Measurements from ENCODE around the gene ARHGAP19. TPM values are rescaled to one million over a fixed set of nuclear protein-coding genes. Genes with fewer than 3 reads are reported as not detected.

ARHGAP19 gene
- total and polyA plus RNA-seq, 2 donors from 2014 or later = 5.3 to 10.6 TPM

DNA sequence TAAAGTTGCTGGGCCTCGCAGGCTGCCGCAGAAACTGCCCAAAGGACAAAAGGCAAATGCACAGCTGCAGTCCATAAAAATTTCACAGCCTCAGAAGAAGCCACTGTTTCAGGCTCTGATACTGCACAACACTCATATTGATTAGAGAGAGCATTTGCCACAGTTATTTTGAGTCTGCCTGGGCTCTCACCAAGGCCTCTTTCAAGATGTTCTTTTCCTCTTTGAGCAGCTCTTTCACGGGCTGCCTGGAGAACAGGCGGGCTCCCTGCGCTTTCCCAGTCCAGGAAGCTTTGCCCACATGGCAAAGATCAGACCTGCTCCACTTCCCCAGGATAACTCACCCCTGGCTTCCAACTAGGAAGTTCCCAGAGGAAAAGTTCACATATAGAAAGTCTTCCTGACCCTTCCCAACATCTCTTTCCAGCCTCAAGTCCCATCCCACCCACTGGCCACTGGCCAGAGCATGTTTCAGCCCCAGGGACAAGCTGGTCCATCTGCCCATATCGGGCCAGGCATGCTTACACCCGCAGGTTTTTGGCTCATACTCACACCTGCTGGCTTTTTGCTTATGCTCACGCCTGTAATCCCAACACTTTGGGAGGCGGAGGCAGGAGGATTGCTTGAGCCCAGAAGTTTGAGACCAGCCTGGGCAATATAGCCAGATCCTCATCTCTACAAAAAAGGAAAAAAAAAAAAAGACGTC is 110.0 kb downstream of the ARHGAP19 start:
- Histone ChIP-seq H3K9ac (ENCODE audit: low read length in 3 of 3) (no peak overlapping the region), H3K36me3 (ENCODE audit: control insufficient read depth in 2 of 3, insufficient read depth in 3 of 3, low read length in 3 of 3) (no peaks in the 10 kb centered on the region), H3K4me1 (ENCODE audit: control insufficient read depth in 2 of 3, insufficient read depth in 2 of 3, low read depth in 1 of 3, low read length in 3 of 3) (peaks cover 0 to 6% (median 0%) of the 10 kb centered on the region in 3 donors), H3K9me3 (ENCODE audit: control insufficient read depth in 2 of 3, insufficient read depth in 1 of 3, low read length in 3 of 3) (no peaks in the 10 kb centered on the region), H3K4me3 (ENCODE audit: low read length in 3 of 3) (no peak overlapping the region), H3K27me3 (ENCODE audit: control insufficient read depth, insufficient read depth, low read length) (peaks cover 4% of the 10 kb centered on the region), H3K27ac (ENCODE audit: low read depth in 2 of 2, low read length in 2 of 2) (no peak overlapping the region)
- FAIRE-seq (no peak), DNase-seq (peak in 1 of 5 donors; percentile 53)
- intact Hi-C loops (cut with DNase I) = no loop called here
- TF ChIP-seq, protein P1, sequence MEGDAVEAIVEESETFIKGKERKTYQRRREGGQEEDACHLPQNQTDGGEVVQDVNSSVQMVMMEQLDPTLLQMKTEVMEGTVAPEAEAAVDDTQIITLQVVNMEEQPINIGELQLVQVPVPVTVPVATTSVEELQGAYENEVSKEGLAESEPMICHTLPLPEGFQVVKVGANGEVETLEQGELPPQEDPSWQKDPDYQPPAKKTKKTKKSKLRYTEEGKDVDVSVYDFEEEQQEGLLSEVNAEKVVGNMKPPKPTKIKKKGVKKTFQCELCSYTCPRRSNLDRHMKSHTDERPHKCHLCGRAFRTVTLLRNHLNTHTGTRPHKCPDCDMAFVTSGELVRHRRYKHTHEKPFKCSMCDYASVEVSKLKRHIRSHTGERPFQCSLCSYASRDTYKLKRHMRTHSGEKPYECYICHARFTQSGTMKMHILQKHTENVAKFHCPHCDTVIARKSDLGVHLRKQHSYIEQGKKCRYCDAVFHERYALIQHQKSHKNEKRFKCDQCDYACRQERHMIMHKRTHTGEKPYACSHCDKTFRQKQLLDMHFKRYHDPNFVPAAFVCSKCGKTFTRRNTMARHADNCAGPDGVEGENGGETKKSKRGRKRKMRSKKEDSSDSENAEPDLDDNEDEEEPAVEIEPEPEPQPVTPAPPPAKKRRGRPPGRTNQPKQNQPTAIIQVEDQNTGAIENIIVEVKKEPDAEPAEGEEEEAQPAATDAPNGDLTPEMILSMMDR (IDR thresholded peaks at IDR 0.05; ENCODE audit: borderline replicate concordance, extremely low read depth, insufficient read depth) = no peak

- H3K9ac ChIP-seq (ENCODE audit: low read length in 3 of 3) = no peak overlapping the region
- DNase-seq (peak in 1 of 5 donors; percentile 50), FAIRE-seq (no peak)
- TF ChIP-seq, protein P1 (IDR thresholded peaks at IDR 0.05; ENCODE audit: borderline replicate concordance, extremely low read depth, insufficient read depth) = no peak
- no peak overlapping the region for H3K4me3 ChIP-seq (ENCODE audit: low read length in 3 of 3)
- peaks cover 0 to 6% (median 0%) of the 10 kb centered on the region in 3 donors for H3K4me1 ChIP-seq (ENCODE audit: control insufficient read depth in 2 of 3, insufficient read depth in 2 of 3, low read depth in 1 of 3, low read length in 3 of 3)
- peaks cover 4% of the 10 kb centered on the region for H3K27me3 ChIP-seq (ENCODE audit: control insufficient read depth, insufficient read depth, low read length)
- H3K36me3 ChIP-seq (ENCODE audit: control insufficient read depth in 2 of 3, insufficient read depth in 3 of 3, low read length in 3 of 3) = no peaks in the 10 kb centered on the region
- H3K9me3 ChIP-seq (ENCODE audit: control insufficient read depth in 2 of 3, insufficient read depth in 1 of 3, low read length in 3 of 3) = no peaks in the 10 kb centered on the region
- intact Hi-C loops (cut with DNase I) = no loop called here
- H3K27ac ChIP-seq (ENCODE audit: low read depth in 2 of 2, low read length in 2 of 2) = no peak overlapping the region
Measured at GRCh38 chr10:97180986-97181385, 111.5 kb downstream of the ARHGAP19 start.

DNA sequence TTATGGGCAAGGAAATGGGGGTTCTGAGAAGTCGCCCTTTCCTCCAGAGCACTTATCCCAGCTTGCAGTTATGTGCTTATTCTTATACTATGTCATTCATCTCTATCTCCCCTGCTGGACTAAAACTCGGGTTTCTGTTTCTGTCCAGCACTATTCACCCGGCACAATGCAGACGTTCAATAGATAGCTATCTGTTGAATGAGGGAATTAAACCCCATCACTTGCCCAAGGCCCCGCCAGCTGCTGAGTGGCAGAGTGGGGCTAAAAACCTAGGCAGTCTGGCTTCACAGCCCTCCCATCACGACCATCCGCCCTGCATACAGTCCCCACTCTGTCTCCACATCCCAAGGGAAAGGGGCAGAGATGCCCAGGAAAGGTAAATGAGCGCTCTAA is 112.1 kb downstream of the ARHGAP19 start:
- intact Hi-C loops (cut with DNase I) = no loop called here
- no peak overlapping the region for H3K9ac ChIP-seq (ENCODE audit: low read length in 3 of 3)
- no peak overlapping the region for H3K4me3 ChIP-seq (ENCODE audit: low read length in 3 of 3)
- TF ChIP-seq, protein P1 (IDR thresholded peaks at IDR 0.05; ENCODE audit: borderline replicate concordance, extremely low read depth, insufficient read depth) = no peak
- peak in 1 of 5 donors; percentile 17 for DNase-seq
- no peaks in the 10 kb centered on the region for H3K36me3 ChIP-seq (ENCODE audit: control insufficient read depth in 2 of 3, insufficient read depth in 3 of 3, low read length in 3 of 3)
- FAIRE-seq = no peak
- H3K27me3 ChIP-seq (ENCODE audit: control insufficient read depth, insufficient read depth, low read length) = peaks cover 4% of the 10 kb centered on the region
- peaks cover 0 to 2% (median 0%) of the 10 kb centered on the region in 3 donors for H3K4me1 ChIP-seq (ENCODE audit: control insufficient read depth in 2 of 3, insufficient read depth in 2 of 3, low read depth in 1 of 3, low read length in 3 of 3)
- no peaks in the 10 kb centered on the region for H3K9me3 ChIP-seq (ENCODE audit: control insufficient read depth in 2 of 3, insufficient read depth in 1 of 3, low read length in 3 of 3)
- no peak overlapping the region for H3K27ac ChIP-seq (ENCODE audit: low read depth in 2 of 2, low read length in 2 of 2)
